ENCODE results near the gene MLPH.

DNA sequence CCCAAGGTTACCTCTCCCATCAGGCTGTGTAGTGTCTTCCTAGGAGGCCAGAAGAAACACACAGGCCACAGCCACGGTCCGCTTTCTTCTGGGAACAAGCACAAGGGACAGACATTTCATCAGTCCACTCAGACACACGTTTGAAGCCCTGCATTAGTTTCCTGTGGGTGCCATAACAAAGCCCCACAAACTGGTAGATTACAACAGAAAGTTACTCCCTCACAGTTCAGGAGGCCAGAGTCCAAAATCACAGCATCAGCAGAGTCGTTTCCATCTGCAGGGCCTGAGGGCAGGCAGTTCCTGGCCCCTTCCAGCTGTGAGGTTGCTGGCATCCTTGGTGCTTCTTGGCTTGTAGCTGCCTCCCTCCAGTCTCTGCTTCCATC lies 70.6 kb downstream of the MLPH start:
- TF ChIP-seq, protein P1, sequence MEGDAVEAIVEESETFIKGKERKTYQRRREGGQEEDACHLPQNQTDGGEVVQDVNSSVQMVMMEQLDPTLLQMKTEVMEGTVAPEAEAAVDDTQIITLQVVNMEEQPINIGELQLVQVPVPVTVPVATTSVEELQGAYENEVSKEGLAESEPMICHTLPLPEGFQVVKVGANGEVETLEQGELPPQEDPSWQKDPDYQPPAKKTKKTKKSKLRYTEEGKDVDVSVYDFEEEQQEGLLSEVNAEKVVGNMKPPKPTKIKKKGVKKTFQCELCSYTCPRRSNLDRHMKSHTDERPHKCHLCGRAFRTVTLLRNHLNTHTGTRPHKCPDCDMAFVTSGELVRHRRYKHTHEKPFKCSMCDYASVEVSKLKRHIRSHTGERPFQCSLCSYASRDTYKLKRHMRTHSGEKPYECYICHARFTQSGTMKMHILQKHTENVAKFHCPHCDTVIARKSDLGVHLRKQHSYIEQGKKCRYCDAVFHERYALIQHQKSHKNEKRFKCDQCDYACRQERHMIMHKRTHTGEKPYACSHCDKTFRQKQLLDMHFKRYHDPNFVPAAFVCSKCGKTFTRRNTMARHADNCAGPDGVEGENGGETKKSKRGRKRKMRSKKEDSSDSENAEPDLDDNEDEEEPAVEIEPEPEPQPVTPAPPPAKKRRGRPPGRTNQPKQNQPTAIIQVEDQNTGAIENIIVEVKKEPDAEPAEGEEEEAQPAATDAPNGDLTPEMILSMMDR (IDR thresholded peaks at IDR 0.05; ENCODE audit: insufficient read depth, low read length, poor library complexity, severe bottlenecking): no peak
- TF ChIP-seq EZH2phosphoT487 (conservative IDR thresholded peaks at IDR 0.05; ENCODE audit: low read length): no peak
